H1 (cell line): ENCODE data around the gene ABHD14A. TPM values are rescaled to one million over a fixed set of nuclear protein-coding genes. Genes with fewer than 3 reads are reported as not detected.

ENCODE experiments used
- ASH2L ChIP-seq: fragments of 200-600, 300-600 bp; sonication (generic); IDR thresholded peaks from one replicate; pipeline ENCODE4 v1.7.1; 2017; ENCODE audit warnings: low read length
- HDAC2 ChIP-seq, 2 experiments: fragments of 300-600 bp in 1 of 2; sonication (generic) in 1 of 2; IDR thresholded peaks; 2 replicates each; pipeline ENCODE4 v1.6.1; 2011 to 2012; ENCODE audit warnings: low read depth in 2 of 2, low read length in 2 of 2, mild to moderate bottlenecking in 2 of 2, moderate library complexity in 2 of 2, borderline replicate concordance in 1 of 2, inconsistent platforms in 1 of 2
- NANOG ChIP-seq: IDR thresholded peaks from 2 replicates; pipeline ENCODE4 v1.6.1; 2011; ENCODE audit warnings: low read length, low read depth, mild to moderate bottlenecking, inconsistent platforms; ENCODE audit not compliant: insufficient read depth, poor library complexity, severe bottlenecking
- RBBP5 ChIP-seq: IDR thresholded peaks from 2 replicates; pipeline ENCODE4 v1.7.1; 2012; ENCODE audit warnings: low read depth, mild to moderate bottlenecking, inconsistent platforms, low read length, moderate library complexity, borderline replicate concordance
- TAF1 ChIP-seq: IDR thresholded peaks from 2 replicates; pipeline ENCODE4 v1.6.1; 2011; ENCODE audit warnings: mild to moderate bottlenecking, low read depth, low read length
- polyA plus RNA-seq, 7 experiments: library from polyadenylated mRNA; depleted of rRNA in 3 of 7; stranded (reverse) in 5 of 7; unstranded in 2 of 7; fragments of >200 nt in 5 of 7; fragments of 200-250 nt in 2 of 7; gene quantifications; 1 replicate in 5 of 7; 2 replicates in 1 of 7; 4 replicates in 1 of 7; pipeline versions ENCODE4 v1.2.1 to v1.2.3, GENCODE V29; 2011 to 2013; ENCODE audit warnings: missing spikeins in 2 of 7, mixed read lengths in 2 of 7
- total RNA-seq: library from RNA; stranded (reverse); fragmentation: NEBNext Ultra II Directional; extraction: Animal tissue kit (Norgen Biotek cat#: 25700); gene quantifications from 2 replicates; pipeline ENCODE4 v1.2.1, GENCODE V29; 2021
- TF ChIP-seq, protein P1 (sequence below), 3 experiments: IDR thresholded peaks; 1 replicate in 2 of 3; 2 replicates in 1 of 3; pipeline versions ENCODE4 v1.5.1 to v1.6.1; 2011; ENCODE audit warnings: low read length in 3 of 3, mild to moderate bottlenecking in 3 of 3, inconsistent platforms in 2 of 3, low read depth in 1 of 3, moderate library complexity in 1 of 3; ENCODE audit not compliant: insufficient read depth in 1 of 3; ENCODE audit errors: control extremely low read depth in 1 of 3

The ABHD14A gene
- total and polyA plus RNA-seq, 2 of the 8 experiments (the other 6 are each of a cell fraction or from before 2014, with no cell fraction given): 4.6 to 9.8 TPM

DNA sequence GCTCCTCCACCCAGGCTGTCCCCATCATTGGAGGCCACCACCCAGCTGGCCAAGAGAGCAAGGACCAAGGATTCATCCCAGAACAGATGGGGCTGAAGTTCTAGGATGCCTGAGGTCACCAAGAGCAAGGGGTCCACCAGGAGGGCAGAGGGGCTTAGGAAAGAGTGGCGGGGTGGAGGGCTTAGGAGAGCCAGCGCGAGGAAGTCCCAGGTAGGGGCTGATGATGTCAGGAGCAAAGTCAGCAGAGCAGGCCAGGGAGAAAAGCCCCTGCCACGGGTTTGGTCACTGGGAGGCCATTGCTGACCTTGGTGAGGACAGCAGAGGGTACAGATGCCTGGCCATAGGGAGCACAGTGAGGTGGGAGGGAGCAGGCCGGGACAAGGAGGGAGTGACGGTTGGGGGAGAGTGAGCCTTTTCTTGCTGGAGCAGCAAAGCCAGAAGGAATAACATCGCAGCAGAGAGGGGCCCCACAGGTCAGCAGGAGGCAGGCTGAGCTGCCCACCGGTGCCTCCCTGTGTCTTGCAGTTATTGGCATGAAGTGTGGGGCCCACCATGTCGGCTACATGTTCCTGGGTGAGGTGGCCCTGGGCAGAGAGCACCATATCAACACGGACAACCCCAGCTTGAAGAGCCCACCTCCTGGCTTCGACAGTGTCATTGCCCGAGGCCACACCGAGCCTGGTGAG is 27.5 kb upstream of the ABHD14A start (continued):
- TF ChIP-seq, protein P1, sequence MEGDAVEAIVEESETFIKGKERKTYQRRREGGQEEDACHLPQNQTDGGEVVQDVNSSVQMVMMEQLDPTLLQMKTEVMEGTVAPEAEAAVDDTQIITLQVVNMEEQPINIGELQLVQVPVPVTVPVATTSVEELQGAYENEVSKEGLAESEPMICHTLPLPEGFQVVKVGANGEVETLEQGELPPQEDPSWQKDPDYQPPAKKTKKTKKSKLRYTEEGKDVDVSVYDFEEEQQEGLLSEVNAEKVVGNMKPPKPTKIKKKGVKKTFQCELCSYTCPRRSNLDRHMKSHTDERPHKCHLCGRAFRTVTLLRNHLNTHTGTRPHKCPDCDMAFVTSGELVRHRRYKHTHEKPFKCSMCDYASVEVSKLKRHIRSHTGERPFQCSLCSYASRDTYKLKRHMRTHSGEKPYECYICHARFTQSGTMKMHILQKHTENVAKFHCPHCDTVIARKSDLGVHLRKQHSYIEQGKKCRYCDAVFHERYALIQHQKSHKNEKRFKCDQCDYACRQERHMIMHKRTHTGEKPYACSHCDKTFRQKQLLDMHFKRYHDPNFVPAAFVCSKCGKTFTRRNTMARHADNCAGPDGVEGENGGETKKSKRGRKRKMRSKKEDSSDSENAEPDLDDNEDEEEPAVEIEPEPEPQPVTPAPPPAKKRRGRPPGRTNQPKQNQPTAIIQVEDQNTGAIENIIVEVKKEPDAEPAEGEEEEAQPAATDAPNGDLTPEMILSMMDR (IDR thresholded peaks at IDR 0.05; ENCODE audit: control extremely low read depth in 1 of 3, insufficient read depth in 1 of 3, low read depth in 1 of 3, low read length in 3 of 3): no peak
- TF ChIP-seq HDAC2 (IDR thresholded peaks at IDR 0.05; ENCODE audit: borderline replicate concordance in 1 of 2, low read depth in 2 of 2, low read length in 2 of 2): no peak
- no peak for TF ChIP-seq RBBP5
- TF ChIP-seq ASH2L: no peak
- TF ChIP-seq NANOG: no peak
- TF ChIP-seq TAF1: no peak
